GM18511 (cell line): ENCODE results near the gene ING1.
"Not testable (repeated sequence)": the region's sequence is repeated elsewhere in the genome, so short reads cannot be mapped to it uniquely, and the experiment has no call there.

Source experiments
- ATAC-seq: cut with Tn5 transposase; IDR thresholded peaks from one replicate; pipeline ENCODE4 v1.9.1; 2021; ENCODE audit warnings: mild to moderate bottlenecking, moderate library complexity; ENCODE audit not compliant: unreplicated experiment

Gene ING1

GRCh38 chr13:110690516-110690915 lies 23.0 kb upstream of the ING1 start:
- no peak for ATAC-seq

DNA sequence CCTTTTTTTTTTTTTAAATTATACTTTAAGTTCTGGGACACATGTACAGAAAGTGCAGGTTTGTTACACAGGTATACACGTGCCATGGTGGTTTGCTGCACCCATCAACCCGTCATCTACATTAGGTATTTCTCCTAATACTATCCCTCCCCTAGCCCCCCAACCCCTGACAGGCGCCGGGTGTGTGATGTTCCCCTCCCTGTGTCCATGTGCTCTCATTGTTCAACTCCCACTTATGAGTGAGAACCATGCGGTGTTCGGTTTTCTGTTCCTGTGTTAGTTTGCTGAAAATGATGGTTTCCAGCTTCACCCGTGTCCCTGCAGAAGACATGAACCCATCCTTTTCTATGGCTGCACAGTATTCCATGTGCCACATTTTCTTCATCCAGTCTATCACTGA lies 17.7 kb upstream of the ING1 start:
- not testable (repeated sequence) for ATAC-seq

DNA sequence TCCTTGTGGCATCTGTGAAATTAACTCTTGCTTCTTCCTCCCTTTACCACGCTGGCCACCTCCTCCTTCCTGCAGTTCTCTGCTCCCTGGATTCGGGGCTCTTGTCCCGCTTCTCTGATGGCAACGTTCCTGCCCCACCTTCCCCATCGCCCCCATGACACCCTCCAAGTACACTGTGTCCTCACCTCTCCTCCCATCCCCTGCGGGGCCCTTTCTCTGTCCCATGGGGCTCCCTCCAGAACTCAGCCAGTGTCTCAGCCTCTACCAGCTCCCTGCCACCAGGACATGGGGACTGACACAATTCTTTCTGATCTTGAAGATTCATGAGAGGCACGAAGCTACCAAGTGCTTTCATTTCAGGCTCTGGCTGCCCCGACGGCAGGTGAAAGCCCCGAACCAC lies 16.7 kb upstream of the ING1 start:
- ATAC-seq = no peak

DNA sequence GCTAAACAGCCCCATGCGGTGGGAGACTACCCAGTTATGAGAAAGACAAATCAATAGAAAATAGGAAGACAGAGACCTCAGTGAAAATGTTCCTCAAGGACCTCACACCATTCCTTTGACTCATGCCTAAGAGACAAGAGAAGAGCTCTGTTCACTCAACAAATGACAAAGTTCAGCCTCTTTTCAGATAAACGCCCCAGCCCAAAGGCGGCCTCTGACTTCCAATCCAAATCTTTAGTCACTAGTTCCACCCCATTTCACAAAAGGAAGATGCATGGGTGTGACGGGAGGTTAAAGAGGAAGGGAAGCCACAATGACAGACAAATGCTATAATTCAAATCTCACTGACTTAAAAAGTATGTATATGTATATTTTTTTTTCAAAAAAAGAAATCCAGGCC lies 15.7 kb upstream of the ING1 start:
- no peak for ATAC-seq

GRCh38 chr13:110698689-110699088 lies 14.8 kb upstream of the ING1 start:
- ATAC-seq = peak; percentile 83

DNA sequence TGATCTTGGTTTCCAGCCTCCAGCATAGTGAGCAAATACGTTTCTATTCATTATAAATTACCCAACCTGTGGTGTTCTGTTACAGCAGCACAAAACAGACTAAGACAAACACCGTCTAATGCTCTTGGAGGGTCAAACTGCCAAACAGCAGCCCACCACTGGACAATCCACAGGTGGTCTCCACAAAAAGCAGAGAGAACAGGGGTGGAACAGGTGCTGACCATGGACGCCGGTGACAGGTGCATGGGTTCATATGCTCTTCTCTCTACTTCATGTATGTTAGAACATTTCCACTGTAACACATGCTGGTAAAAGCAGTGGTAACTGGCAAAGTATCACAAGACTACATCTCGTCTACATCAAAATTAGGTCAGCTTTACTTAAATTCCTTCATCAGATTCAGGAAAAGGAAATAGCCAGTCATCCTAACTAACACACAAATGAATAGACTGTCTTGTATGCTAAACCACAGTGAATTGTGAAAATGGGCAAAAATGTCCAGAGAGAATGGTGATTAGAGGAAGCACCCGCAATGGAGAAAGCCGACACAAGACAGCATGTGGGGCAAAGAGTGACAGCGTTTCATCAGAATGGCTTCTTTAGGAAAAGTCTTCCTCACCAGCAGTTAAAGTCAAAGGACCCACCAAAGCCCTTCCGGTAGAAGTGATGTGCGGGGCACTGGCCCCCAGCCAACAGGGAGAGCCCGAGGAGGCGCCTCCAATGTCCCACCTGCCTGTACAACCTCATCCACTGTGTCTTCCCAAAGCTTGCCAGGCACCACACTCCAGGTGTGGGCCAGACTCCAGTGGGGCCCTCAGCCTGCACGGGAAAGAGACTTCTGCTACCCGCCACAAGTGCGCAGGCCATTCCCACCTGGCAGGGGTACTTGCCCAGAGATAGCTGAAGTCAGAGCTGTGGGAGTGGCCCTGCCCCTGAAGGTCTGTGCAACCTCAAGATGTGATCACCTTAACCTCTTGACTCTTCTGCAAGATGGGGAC lies 14.1 kb upstream of the ING1 start:
- peak; percentile 14 for ATAC-seq

GRCh38 chr13:110700186-110700585 lies 13.3 kb upstream of the ING1 start:
- ATAC-seq = no peak

DNA sequence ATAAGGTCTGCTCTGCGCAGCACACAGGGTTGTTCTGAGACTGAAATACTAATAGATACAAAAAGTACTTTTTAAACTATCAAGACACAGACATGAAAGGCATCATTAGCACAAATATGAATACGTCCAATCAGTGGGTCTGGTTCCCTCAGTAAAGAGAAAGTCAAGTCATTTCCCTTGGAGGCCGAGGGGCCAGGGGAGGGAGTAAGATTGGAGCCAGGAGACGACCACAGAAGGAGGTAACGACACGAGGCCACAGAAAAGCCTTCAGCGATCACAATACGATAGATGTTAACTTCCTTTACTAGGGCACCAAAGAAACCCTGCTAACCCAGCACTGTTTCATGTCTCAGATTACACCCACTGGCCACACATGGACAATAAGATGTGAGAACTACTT lies 12.9 kb upstream of the ING1 start:
- ATAC-seq = no peak

- ATAC-seq = not testable (repeated sequence)
Observed at GRCh38 chr13:110701061-110701460, 12.4 kb upstream of the ING1 start.

GRCh38 chr13:110702089-110702488 lies 11.4 kb upstream of the ING1 start:
- ATAC-seq = no peak

GRCh38 chr13:110702591-110703526 lies 10.6 kb upstream of the ING1 start:
- ATAC-seq = no peak

- no peak for ATAC-seq
Observed at GRCh38 chr13:110705356-110705825, 8.1 kb upstream of the ING1 start.

- ATAC-seq = peak; percentile 96
Observed at GRCh38 chr13:110705826-110706569, 7.5 kb upstream of the ING1 start, which contains the start of gene CARS2. Gene CARS2, minus strand, starts transcription at chr13:110706116. Its CDS starts 23 bp downstream, at chr13:110706093.

DNA sequence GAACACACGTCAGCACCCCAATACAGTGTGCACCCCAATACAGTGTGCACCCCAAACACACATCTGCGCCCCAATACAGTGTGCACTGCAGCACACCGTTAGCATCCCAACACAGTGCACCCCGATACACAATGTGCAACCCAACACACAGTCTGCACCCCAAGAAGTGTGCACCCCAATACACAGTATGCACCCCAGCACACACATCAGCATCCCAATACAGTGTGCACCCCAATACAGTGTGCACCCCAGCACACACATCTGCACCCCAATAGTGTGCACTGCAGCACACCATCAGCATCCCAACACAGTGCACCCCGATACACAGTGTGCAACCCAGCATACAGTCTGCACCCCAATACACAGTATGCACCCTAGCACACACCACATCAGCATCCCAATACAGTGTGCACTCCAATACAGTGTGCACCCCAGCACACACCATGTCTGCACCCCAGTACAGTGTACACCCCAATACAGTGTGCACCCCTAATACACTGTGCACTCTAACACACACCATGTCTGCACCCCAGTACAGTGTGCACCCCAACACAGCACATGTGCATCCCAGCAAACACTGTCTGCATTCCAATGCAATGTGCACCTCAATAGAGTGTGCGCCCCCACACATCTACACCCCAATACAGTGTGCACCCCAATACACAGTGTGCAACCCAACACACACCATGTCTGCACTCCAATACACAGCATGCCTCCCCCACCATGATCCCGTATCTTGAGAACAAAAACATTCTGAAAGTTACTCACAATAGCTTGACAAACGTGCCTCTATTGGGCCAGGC lies 6.7 kb upstream of the ING1 start:
- ATAC-seq = peak; percentile 1

- peak; percentile 28 for ATAC-seq
Observed at GRCh38 chr13:110712081-110712848, 1.2 kb upstream of the ING1 start.

DNA sequence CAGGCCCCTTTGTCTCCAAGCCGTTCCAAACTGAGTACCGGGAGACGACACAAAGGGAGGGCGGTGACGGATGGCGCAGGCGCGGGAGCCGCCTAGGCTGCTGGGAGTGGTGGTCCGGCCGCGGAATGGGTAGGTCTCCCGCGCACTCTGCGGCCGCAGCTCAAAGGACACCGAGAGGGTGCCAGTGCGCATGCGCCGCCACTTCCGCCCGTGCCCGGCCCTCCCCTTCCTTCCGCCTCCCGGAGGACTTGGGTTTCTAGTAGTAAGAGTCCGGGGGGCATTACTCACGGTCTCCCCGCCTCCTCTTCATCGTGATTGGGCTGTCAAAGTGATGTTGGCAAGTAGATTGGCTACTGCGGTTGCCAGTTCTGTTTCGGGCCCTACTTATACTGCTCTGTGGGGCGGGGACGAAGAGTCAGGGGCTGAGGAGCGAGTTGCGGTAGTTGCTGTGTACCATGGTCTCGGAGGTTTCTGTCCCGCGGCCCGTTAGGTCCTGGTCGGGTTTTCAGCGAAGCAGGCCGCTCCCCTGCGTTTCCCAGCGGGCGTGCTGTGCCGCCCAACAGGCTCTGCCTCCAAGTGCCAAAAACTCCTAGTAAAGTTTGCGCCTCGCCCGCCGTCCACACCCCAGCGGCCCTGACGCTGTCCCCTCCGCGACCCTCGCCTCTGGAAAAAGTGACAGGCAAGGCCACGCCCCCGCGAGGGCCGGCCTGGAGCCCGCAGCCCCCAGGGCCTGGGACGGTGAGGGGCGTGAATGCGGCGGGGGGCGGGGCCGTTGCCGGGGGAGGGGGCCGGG lies 455 bp upstream of the ING1 start:
- ATAC-seq = peak; percentile 53

DNA sequence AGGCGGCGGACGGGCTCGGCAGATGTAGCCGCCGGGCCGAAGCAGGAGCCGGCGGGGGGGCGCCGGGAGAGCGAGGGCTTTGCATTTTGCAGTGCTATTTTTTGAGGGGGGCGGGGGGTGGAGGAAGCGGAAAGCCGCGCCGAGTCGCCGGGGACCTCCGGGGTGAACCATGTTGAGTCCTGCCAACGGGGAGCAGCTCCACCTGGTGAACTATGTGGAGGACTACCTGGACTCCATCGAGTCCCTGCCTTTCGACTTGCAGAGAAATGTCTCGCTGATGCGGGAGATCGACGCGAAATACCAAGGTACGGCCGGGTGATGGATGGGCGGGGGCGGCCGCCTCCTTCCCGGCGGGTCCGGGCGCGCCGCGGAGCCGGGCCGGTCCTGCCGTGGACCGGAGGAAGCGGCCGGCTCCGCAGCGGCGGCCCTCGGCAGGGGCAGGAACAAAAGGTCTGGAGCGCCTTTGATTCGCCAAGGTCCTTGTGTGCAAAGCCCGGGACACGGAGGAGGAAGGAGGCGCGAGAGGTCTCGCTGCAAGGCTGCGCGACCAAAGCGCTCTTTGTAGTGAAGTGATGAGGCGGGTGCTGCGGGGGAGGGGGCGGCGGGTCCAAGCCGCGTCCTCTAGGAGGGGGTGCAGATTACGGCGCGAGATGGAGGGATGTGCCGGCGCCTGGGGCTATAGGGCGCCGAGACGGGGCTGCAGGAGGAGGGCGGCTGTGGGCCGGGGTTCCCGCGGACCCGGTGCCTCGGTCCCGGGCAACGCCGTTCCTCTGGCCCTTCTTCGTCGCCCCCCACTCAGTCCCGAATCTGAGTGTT lies 689 bp downstream of the ING1 start:
- ATAC-seq = no peak
